Measurements from ENCODE around the gene OR6C2. TPM values are rescaled to one million over a fixed set of nuclear protein-coding genes. Genes with fewer than 3 reads are reported as not detected.
"Not testable (repeated sequence)": the region's sequence is repeated elsewhere in the genome, so short reads cannot be mapped to it uniquely, and the experiment has no call there.

Gene OR6C2
- total RNA-seq, 1 experiment from 2014 or later = not detected

DNA sequence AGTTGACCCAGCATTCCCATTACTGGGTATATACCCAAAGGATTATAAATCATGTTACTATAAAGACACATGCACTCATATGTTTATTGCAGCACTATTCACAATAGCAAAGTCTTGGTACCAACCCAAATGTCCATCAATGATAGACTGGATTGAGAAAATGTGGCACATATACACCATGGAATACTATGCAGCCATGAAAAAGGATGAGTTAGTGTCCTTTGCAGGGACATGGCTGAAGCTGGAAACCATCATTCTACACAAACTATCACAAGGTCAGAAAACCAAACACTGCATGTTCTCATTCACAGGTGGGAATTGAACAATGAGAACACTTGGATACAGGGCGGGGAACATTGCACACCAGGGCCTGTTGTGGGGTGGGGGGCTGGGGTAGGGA, 21.1 kb downstream of the OR6C2 start:
- DNase-seq (ENCODE audit: low read depth, low spot score); in situ Hi-C loops (cut with HindIII; ENCODE audit: low pct_unique_long_range_greater_than_20kb, low sequenced_read_pairs): not testable (repeated sequence)

DNA sequence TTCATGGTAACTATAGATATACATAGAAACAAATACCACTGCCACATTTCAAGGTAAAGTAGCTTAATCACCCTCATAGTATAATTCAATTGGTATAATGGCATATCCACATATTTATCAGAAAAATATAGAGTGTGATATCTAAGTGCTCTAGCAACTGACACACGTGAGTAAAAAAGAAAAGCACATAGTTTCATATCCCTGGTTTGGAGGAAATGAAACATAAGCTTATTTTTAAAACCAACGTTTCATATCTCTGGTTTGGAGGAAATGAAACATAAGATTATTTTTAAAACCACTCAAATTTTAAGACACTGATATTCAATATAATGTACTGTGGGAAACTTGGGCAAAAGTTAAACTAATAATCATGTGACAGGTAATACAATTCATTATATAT, 24.0 kb downstream of the OR6C2 start:
- in situ Hi-C loops (cut with HindIII; ENCODE audit: low pct_unique_long_range_greater_than_20kb, low sequenced_read_pairs) = no loop called here
- DNase-seq (ENCODE audit: low read depth, low spot score) = no peak

DNA sequence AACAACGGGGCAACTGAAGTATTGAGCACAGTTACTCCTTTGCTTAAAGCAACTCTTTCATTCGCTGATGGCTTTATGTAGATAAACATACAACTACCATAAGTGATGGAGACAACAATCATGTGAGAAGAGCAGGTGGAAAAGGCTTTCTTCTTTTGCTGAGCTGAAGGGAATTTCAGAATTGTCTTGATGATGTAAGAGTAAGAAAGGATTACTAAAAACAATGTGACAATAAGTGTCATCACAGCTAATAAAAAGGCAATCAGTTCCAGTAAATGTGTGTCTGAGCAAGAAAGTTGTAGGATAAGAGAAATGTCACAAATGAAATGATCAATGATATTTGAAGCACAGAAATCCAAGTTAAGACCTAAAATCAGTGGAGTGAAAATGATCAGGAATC, 25.4 kb downstream of the OR6C2 start:
- in situ Hi-C loops (cut with HindIII; ENCODE audit: low pct_unique_long_range_greater_than_20kb, low sequenced_read_pairs) = no loop called here
- DNase-seq (ENCODE audit: low read depth, low spot score) = no peak

DNA sequence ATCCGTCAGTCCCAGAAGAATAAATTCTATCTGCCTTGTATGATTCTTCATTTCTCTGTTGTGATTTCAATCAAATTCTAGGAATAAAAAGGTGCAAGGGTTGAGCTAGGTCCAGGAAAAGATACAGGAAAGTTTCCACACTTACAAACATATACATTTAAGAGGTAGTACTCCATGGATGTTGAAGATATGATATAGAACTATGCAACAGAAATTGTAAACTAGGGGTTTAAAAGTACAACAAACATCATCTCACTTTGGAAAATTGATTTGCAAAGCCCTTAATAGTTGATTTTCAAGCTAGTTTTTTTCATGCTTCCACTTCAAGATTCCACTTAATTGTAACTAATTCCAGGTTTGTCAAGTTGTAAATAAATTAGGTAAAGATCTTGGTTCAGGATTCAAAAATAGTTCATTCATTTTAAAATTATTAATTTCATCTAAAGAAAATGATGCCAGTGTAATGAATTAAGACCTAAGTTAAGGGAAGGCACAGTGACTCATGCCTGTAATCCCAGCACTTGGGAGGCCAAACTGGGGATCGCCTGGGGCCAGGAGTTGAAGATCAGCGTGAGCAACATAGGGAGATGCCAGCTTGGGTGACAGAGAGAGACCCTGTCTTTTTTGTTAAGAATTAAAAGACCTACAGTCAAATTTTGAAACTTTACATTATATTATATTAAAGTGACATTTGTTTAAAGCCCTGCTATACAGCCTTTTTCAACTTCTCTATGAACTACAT, 26.4 kb downstream of the OR6C2 start, which contains the start of gene OR6C70:
TSS of gene OR6C70 (minus strand) at position 51 of the 742 bp plus-strand sequence. CDS start at position 51, 0 bp downstream.
- in situ Hi-C loops (cut with HindIII; ENCODE audit: low pct_unique_long_range_greater_than_20kb, low sequenced_read_pairs) = no loop called here
- DNase-seq (ENCODE audit: low read depth, low spot score) = peak; percentile 11

DNA sequence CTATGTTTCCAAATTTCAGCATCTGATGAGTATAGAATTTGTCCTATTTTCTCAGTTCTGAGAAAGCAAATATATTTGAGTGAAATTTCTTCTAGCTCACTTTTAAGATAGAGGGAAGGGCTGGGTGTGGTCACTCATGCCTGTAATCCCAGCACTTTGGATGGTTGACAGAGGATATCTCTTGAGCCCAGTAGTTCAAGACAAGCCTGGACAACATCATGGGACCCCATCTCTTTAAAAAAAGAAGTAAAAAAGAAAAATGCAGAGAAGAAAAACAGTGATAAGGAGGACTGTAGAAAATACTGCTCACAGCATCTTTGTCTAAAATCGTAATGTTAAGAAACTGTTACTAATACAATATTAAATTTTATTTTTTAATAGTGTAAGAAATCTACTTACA, 28.4 kb downstream of the OR6C2 start:
- in situ Hi-C loops (cut with HindIII; ENCODE audit: low pct_unique_long_range_greater_than_20kb, low sequenced_read_pairs) = no loop called here

DNA sequence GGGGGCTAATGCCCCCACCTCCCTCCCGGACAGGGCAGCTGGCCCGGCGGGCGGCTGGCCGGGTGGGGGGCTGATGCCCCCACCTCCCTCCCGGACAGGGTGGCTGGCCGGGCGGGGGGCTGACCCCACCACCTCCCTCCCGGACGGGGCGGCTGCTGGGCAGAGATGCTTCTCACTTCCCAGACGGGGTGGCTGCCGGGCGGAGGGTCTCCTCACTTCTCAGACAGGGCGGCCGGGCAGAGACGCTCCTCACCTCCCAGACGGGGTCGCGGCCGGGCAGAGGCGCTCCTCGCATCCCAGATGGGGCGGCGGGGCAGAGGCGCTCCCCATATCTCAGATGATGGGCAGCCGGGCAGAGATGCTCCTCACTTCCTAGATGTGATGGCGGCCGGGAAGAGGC, 35.3 kb downstream of the OR6C2 start:
- in situ Hi-C loops (cut with HindIII; ENCODE audit: low pct_unique_long_range_greater_than_20kb, low sequenced_read_pairs); DNase-seq (ENCODE audit: low read depth, low spot score): not testable (repeated sequence)

More for the DNA sequence above, 28.4 kb downstream of the OR6C2 start:
- no peak for DNase-seq (ENCODE audit: low read depth, low spot score)

DNA sequence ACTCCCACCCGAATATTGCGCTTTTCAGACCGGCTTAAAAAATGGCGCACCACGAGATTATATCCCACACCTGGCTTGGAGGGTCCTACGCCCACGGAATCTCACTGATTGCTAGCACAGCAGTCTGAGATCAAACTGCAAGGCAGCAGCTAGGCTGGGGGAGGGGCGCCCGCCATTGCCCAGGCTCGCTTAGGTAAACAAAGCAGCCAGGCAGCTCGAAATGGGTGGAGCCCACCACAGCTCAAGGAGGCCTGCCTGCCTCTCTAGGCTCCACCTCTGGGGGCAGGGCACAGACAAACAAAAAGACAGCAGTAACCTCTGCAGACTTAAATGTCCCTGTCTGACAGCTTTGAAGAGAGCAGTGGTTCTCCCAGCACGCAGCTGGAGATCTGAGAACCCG, 40.4 kb downstream of the OR6C2 start:
- in situ Hi-C loops (cut with HindIII; ENCODE audit: low pct_unique_long_range_greater_than_20kb, low sequenced_read_pairs) = not testable (repeated sequence)

DNA sequence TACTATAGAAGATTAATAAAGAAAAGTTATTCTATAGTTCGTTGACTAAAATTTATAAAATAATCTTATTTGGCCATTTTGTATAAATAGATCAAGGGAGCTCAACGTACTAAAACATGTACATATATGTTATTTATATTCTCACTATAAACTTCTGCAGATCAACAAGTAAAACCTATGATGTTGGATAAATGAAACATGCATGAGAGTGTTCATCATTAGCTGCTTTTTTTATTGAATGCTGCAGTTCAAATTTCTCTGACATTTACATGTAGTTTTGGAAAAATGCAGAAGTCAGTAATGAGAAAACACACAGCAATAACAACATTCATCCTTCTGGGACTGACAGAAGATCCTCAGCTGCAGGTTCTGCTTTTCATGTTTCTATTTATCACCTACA, 48.2 kb downstream of the OR6C2 start, which contains the start of gene OR6C68:
TSS of gene OR6C68 (plus strand) at position 301 of the 400 bp plus-strand sequence. CDS start at position 301, 0 bp downstream.
- DNase-seq (ENCODE audit: low read depth, low spot score) = no peak
- in situ Hi-C loops (cut with HindIII; ENCODE audit: low pct_unique_long_range_greater_than_20kb, low sequenced_read_pairs) = no loop called here

More for the DNA sequence above, 40.4 kb downstream of the OR6C2 start:
- DNase-seq (ENCODE audit: low read depth, low spot score) = not testable (repeated sequence)

DNA sequence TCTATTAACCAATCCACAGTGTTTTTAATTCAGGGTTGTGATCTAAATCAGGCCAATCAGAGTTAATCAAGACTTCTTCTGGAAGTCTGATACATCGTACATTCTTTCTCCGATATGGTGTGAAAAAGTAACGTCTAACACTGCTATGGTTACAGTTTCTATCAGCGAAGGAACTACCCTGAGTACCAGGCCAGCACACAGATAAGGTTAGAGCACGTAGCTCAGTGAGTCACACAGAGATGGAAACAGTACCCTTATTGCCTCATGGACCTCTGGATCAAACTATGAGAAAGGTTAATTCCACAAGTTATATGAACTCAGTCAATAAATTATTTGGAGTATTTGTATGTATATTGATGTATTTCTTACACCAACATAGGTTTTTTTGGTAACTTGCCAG, 51.6 kb downstream of the OR6C2 start:
- no peak for DNase-seq (ENCODE audit: low read depth, low spot score)
- in situ Hi-C loops (cut with HindIII; ENCODE audit: low pct_unique_long_range_greater_than_20kb, low sequenced_read_pairs) = no loop called here

DNA sequence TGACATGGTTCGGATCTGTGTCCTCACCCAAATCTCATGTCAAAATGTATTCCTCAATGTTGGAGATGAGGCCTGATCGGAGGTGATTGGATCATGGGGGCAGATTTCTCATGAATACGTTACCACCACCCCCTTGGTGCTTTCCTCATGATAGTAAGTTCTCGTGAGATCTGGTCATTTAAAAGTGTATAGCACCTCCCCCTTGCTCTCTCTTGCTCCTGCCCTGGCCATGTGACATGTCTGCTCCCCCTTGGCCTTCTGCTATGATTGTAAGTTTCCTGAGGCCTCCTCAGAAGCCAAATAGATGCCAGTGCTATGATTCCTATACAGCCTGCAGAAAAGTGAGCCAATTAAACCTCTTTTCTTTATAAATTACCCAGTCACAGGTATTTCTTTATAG, 55.4 kb downstream of the OR6C2 start:
- no peak for DNase-seq (ENCODE audit: low read depth, low spot score)
- in situ Hi-C loops (cut with HindIII; ENCODE audit: low pct_unique_long_range_greater_than_20kb, low sequenced_read_pairs) = no loop called here

DNA sequence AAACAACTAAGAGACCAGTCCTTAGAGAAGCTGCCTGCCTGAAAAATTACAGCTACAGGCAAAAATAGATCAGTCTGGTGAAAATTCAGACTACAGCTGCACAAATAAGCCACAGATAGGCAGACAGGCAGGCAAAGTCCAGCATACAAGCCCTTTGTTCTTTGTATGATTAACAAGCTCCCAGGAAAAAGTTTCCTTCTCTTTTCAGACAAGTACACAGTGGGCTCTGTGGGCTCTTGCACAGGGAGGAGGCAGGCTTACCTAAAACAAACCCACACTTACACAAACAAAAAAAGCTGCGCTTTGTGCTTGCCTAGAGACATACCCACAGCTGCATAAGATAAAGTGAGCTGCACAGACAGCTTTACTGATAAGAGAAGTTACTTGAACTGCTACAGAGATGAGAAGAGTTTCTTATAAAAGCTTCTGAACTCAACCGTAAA, 56.0 kb downstream of the OR6C2 start:
- DNase-seq (ENCODE audit: low read depth, low spot score) = peak; percentile 78
- in situ Hi-C loops (cut with HindIII; ENCODE audit: low pct_unique_long_range_greater_than_20kb, low sequenced_read_pairs) = no loop called here

DNA sequence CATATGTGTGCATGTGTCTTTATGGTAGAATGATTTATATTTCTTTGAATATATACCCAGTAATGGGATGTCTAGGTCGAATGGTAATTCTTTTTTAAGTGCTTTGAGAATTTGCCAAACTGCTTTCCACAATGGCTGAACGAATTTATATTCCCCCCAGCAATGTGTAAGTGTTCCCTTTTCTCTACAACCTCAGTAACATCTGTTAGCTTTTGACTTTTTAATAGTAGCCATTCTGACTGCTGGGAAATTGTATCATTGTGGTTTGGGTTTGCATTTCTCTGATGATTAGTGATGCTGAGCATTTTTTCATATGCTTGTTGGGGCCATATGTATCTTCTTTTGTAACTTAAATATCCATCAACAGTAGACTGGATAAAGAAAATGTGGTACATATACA, 57.7 kb downstream of the OR6C2 start:
- in situ Hi-C loops (cut with HindIII; ENCODE audit: low pct_unique_long_range_greater_than_20kb, low sequenced_read_pairs) = no loop called here
- DNase-seq (ENCODE audit: low read depth, low spot score) = no peak

Other genes starting within 250 kb of the OR6C2 start
- not detected in 2 replicates for gene OR10A7, start 223.1 kb upstream of the OR6C2 start, total RNA-seq (2014; rRNA removed; shearing (Covaris generic))
- not detected in 2 replicates for gene OR6C74, start 199.5 kb upstream of the OR6C2 start, total RNA-seq (2014; rRNA removed; shearing (Covaris generic))
- gene OR6C6, start 147.5 kb upstream of the OR6C2 start, total RNA-seq (2014; rRNA removed; shearing (Covaris generic)) = not detected in 2 replicates
- not detected in 2 replicates for gene OR6C1, start 129.7 kb upstream of the OR6C2 start, total RNA-seq (2014; rRNA removed; shearing (Covaris generic))
- gene OR6C3, start 113.3 kb upstream of the OR6C2 start, total RNA-seq (2014; rRNA removed; shearing (Covaris generic)) = not detected in 2 replicates
- not detected in 2 replicates for gene OR6C75, start 81.1 kb upstream of the OR6C2 start, total RNA-seq (2014; rRNA removed; shearing (Covaris generic))
- not detected in 2 replicates for gene OR6C65, start 43.5 kb upstream of the OR6C2 start, total RNA-seq (2014; rRNA removed; shearing (Covaris generic))
- gene OR6C76, start 17.8 kb upstream of the OR6C2 start, total RNA-seq (2014; rRNA removed; shearing (Covaris generic)) = not detected in 2 replicates
- gene OR6C70, start 26.1 kb downstream of the OR6C2 start, total RNA-seq (2014; rRNA removed; shearing (Covaris generic)) = not detected in 2 replicates
- gene OR6C68, start 48.3 kb downstream of the OR6C2 start, total RNA-seq (2014; rRNA removed; shearing (Covaris generic)) = not detected in 2 replicates
- not detected in 2 replicates for gene OR6C4, start 105.5 kb downstream of the OR6C2 start, total RNA-seq (2014; rRNA removed; shearing (Covaris generic))
- not detected in 2 replicates for gene OR2AP1, start 128.4 kb downstream of the OR6C2 start, total RNA-seq (2014; rRNA removed; shearing (Covaris generic))
- gene OR10P1, start 192.8 kb downstream of the OR6C2 start, total RNA-seq (2014; rRNA removed; shearing (Covaris generic)) = not detected in 2 replicates

Measured in SK-MEL-5 (cell line).